Cardiac ventricle fibroblast (primary cell): ENCODE results near the gene KRTAP12-1. TPM values are rescaled to one million over a fixed set of nuclear protein-coding genes. Genes with fewer than 3 reads are reported as not detected.

Source experiments
- total RNA-seq: library from RNA; depleted of rRNA; stranded (reverse); fragments of >200 nt; gene quantifications from 2 replicates; pipeline ENCODE4 v1.2.3, GENCODE V29; 2015

Gene KRTAP12-1
- total RNA-seq = not detected in 2 replicates

GRCh38 chr21:44681861-44682579 lies at the start of gene KRTAP12-1:
Gene KRTAP12-1 (minus strand): TSS chr21:44682163. CDS start chr21:44682123, 40 bp downstream.

GRCh38 chr21:44711327-44712202 lies 29.6 kb upstream of the KRTAP12-1 start, which contains the start of gene TSPEAR:
Gene TSPEAR (minus strand): TSS chr21:44711572. CDS start chr21:44711514, 58 bp downstream.

GRCh38 chr21:44697172-44697810 lies 15.3 kb upstream of the KRTAP12-1 start, which contains the start of gene KRTAP10-12:
Gene KRTAP10-12 (plus strand): TSS chr21:44697172. CDS start chr21:44697202, 30 bp downstream.

GRCh38 chr21:44666401-44667320 lies 15.3 kb downstream of the KRTAP12-1 start, which contains the start of gene KRTAP12-2:
Gene KRTAP12-2 (minus strand): TSS chr21:44666927. CDS start chr21:44666886, 41 bp downstream.

GRCh38 chr21:44657635-44658540 lies 24.1 kb downstream of the KRTAP12-1 start, which contains the start of gene KRTAP12-3:
Gene KRTAP12-3 (plus strand): TSS chr21:44657932. CDS start chr21:44657980, 48 bp downstream.

GRCh38 chr21:44654576-44655175 lies 27.3 kb downstream of the KRTAP12-1 start, which contains the start of gene KRTAP12-4:
Gene KRTAP12-4 (minus strand): TSS chr21:44654659. CDS start chr21:44654614, 45 bp downstream.

GRCh38 chr21:44646366-44647221 lies 35.4 kb downstream of the KRTAP12-1 start, which contains the start of gene KRTAP10-11:
Gene KRTAP10-11 (plus strand): TSS chr21:44646414. CDS start chr21:44646459, 45 bp downstream.

GRCh38 chr21:44637018-44637850 lies 44.7 kb downstream of the KRTAP12-1 start, which contains the start of gene KRTAP10-10:
Gene KRTAP10-10 (plus strand): TSS chr21:44637356. CDS start chr21:44637418, 62 bp downstream.

Other genes with a start within 250 kb of the KRTAP12-1 start
- 3.2 and 4.2 TPM in 2 replicates for gene LRRC3, start 226.7 kb downstream of the KRTAP12-1 start, total RNA-seq
- gene KRTAP10-1, start 142.0 kb downstream of the KRTAP12-1 start, total RNA-seq = not detected in 2 replicates
- gene KRTAP10-2, start 130.7 kb downstream of the KRTAP12-1 start, total RNA-seq = not detected in 2 replicates
- not detected in 2 replicates for gene KRTAP10-3, start 123.4 kb downstream of the KRTAP12-1 start, total RNA-seq
- gene KRTAP10-4, start 108.4 kb downstream of the KRTAP12-1 start, total RNA-seq = not detected in 2 replicates
- not detected in 2 replicates for gene KRTAP10-5, start 101.6 kb downstream of the KRTAP12-1 start, total RNA-seq
- not detected in 2 replicates for gene KRTAP10-6, start 89.7 kb downstream of the KRTAP12-1 start, total RNA-seq
- gene KRTAP10-7, start 81.6 kb downstream of the KRTAP12-1 start, total RNA-seq = not detected in 2 replicates
- gene KRTAP10-8, start 70.1 kb downstream of the KRTAP12-1 start, total RNA-seq = not detected in 2 replicates
- not detected in 2 replicates for gene KRTAP10-9, start 55.1 kb downstream of the KRTAP12-1 start, total RNA-seq
- gene KRTAP10-10, start 44.8 kb downstream of the KRTAP12-1 start, total RNA-seq = not detected in 2 replicates
- not detected in 2 replicates for gene KRTAP10-11, start 35.7 kb downstream of the KRTAP12-1 start, total RNA-seq
- gene KRTAP12-4, start 27.5 kb downstream of the KRTAP12-1 start, total RNA-seq = not detected in 2 replicates
- gene KRTAP12-3, start 24.2 kb downstream of the KRTAP12-1 start, total RNA-seq = not detected in 2 replicates
- not detected in 2 replicates for gene KRTAP12-2, start 15.2 kb downstream of the KRTAP12-1 start, total RNA-seq
- gene KRTAP10-12, start 15.0 kb upstream of the KRTAP12-1 start, total RNA-seq = not detected in 2 replicates
- not detected in 2 replicates for gene TSPEAR, start 29.4 kb upstream of the KRTAP12-1 start, total RNA-seq
- gene UBE2G2, start 119.7 kb upstream of the KRTAP12-1 start, total RNA-seq = 22.3 and 30.2 TPM in 2 replicates
- 66.7 and 80.6 TPM in 2 replicates for gene SUMO3, start 135.9 kb upstream of the KRTAP12-1 start, total RNA-seq
- gene PTTG1IP, start 191.5 kb upstream of the KRTAP12-1 start, total RNA-seq = 186 and 220 TPM in 2 replicates
- not detected in 2 replicates for gene ITGB2, start 238.7 kb upstream of the KRTAP12-1 start, total RNA-seq